Neural cell (in vitro differentiated cells): ENCODE results near the gene MICALL1. TPM values are rescaled to one million over a fixed set of nuclear protein-coding genes. Genes with fewer than 3 reads are reported as not detected.

ENCODE experiments used
- H2AFZ ChIP-seq: fragments of 200-600, 300-800 bp; sonication (generic), shearing (Covaris generic); 2 replicates; pipeline ENCODE4 v1.6.0; 2014; ENCODE audit warnings: low read depth, mild to moderate bottlenecking, antibody characterized with exemption, low read length, moderate library complexity
- H3F3A ChIP-seq: fragments of 200-600 bp; shearing (Covaris generic); 2 replicates; pipeline ENCODE4 v1.6.1; 2016; ENCODE audit warnings: mild to moderate bottlenecking, moderate library complexity, mixed read lengths, antibody characterized with exemption, low read length; ENCODE audit not compliant: insufficient read depth, poor library complexity, severe bottlenecking
- H3K27ac ChIP-seq: fragments of 200-600, 300-800 bp; sonication (generic), shearing (Covaris generic); 2 replicates; pipeline ENCODE4 v1.5.1; 2014; ENCODE audit warnings: mild to moderate bottlenecking, low read length, moderate library complexity
- H3K27me3 ChIP-seq: fragments of 300-800, 200-600 bp; sonication (generic), shearing (Covaris generic); 2 replicates; pipeline ENCODE4 v1.6.0; 2014; ENCODE audit warnings: mild to moderate bottlenecking, low read depth, low read length, moderate library complexity; ENCODE audit not compliant: insufficient read depth
- H3K36me3 ChIP-seq: fragments of 300-800, 200-600 bp; sonication (generic), shearing (Covaris generic); 2 replicates; pipeline ENCODE4 v1.5.1; 2014; ENCODE audit warnings: mild to moderate bottlenecking, antibody characterized with exemption, low read length, moderate library complexity; ENCODE audit not compliant: insufficient read depth
- H3K4me2 ChIP-seq: fragments of 300-800, 200-600 bp; sonication (generic), shearing (Covaris generic); 2 replicates; pipeline ENCODE4 v1.6.0; 2014; ENCODE audit warnings: mild to moderate bottlenecking, low read length
- H3K4me3 ChIP-seq: fragments of 300-800, 200-600 bp; sonication (generic), shearing (Covaris generic); 2 replicates; pipeline ENCODE4 v1.5.1; 2014; ENCODE audit warnings: mild to moderate bottlenecking, low read length, moderate library complexity
- H3K79me2 ChIP-seq: fragments of 200-600 bp; shearing (Covaris generic); replicated peaks from 2 replicates; pipeline ENCODE4 v1.6.0; 2014; ENCODE audit warnings: mild to moderate bottlenecking, low read length, moderate library complexity; ENCODE audit not compliant: insufficient read depth
- H3K9ac ChIP-seq: fragments of 300-800, 200-600 bp; sonication (generic), shearing (Covaris generic); 2 replicates; pipeline ENCODE4 v1.6.1; 2016; ENCODE audit warnings: mild to moderate bottlenecking, low read length, mixed read lengths
- H3K9me2 ChIP-seq: fragments of 200-600 bp; shearing (Covaris generic); 2 replicates; pipeline ENCODE4 v1.6.1; 2016; ENCODE audit warnings: mild to moderate bottlenecking, low read length, mixed read lengths; ENCODE audit not compliant: insufficient read depth
- H3K9me3 ChIP-seq: fragments of 200-600, 300-800 bp; sonication (generic), shearing (Covaris generic); 2 replicates; pipeline ENCODE4 v1.6.1; 2016; ENCODE audit warnings: mild to moderate bottlenecking, mixed run types, low read length, moderate library complexity, mixed read lengths
- H4K20me1 ChIP-seq: fragments of 200-600 bp; shearing (Covaris generic); 2 replicates; pipeline ENCODE4 v1.6.1; 2016; ENCODE audit warnings: mild to moderate bottlenecking, mixed run types; ENCODE audit not compliant: insufficient read depth
- CTCF ChIP-seq: fragments of 450-650 bp; IDR thresholded peaks from 2 replicates; pipeline ENCODE4 v1.5.1; 2014; ENCODE audit warnings: antibody characterized with exemption, mild to moderate bottlenecking, moderate library complexity; ENCODE audit not compliant: poor library complexity, severe bottlenecking
- EP300 ChIP-seq: fragments of 450-650 bp; conservative IDR thresholded peaks from 2 replicates; pipeline ENCODE4 v1.6.1; 2014; ENCODE audit warnings: antibody characterized with exemption, mild to moderate bottlenecking, moderate library complexity; ENCODE audit not compliant: poor library complexity, severe bottlenecking
- EZH2 ChIP-seq: fragments of 200-600, 300-800 bp; shearing (Covaris generic), sonication (generic); IDR thresholded peaks from 2 replicates; pipeline ENCODE4 v1.6.1; 2014; ENCODE audit warnings: antibody characterized with exemption, low read length, borderline replicate concordance, mild to moderate bottlenecking; ENCODE audit not compliant: insufficient read depth, poor library complexity, severe bottlenecking
- MXI1 ChIP-seq: fragments of 450-650 bp; conservative IDR thresholded peaks from 2 replicates; pipeline ENCODE4 v1.6.1; 2014; ENCODE audit warnings: antibody characterized with exemption, mild to moderate bottlenecking; ENCODE audit not compliant: poor library complexity, severe bottlenecking
- POLR2AphosphoS5 ChIP-seq: IDR thresholded peaks from 2 replicates; pipeline ENCODE4 v1.6.1; 2012
- RAD21 ChIP-seq: fragments of 450-650 bp; conservative IDR thresholded peaks from 2 replicates; pipeline ENCODE4 v1.6.1; 2014; ENCODE audit warnings: antibody characterized with exemption, mild to moderate bottlenecking, moderate library complexity
- REST ChIP-seq: IDR thresholded peaks from 2 replicates; pipeline ENCODE4 v1.6.1; 2012; ENCODE audit warnings: borderline replicate concordance
- SMC3 ChIP-seq: fragments of 450-650 bp; conservative IDR thresholded peaks from 2 replicates; pipeline ENCODE4 v1.6.1; 2014; ENCODE audit warnings: antibody characterized with exemption, mild to moderate bottlenecking, moderate library complexity; ENCODE audit not compliant: poor library complexity
- TAF1 ChIP-seq: IDR thresholded peaks from 2 replicates; pipeline ENCODE4 v1.6.1; 2012; ENCODE audit warnings: low read depth
- polyA plus RNA-seq: library from polyadenylated mRNA; depleted of rRNA; stranded (reverse); fragments of >200 nt; gene quantifications from 2 replicates; pipeline ENCODE4 v1.2.3, GENCODE V29; 2014

MICALL1 gene
- polyA plus RNA-seq, 1 donor from 2014 or later, result 11.4 TPM

- no peak overlapping the region for H3K4me2 ChIP-seq
- no peaks in the 10 kb centered on the region for H3K27me3 ChIP-seq
- no peaks in the 10 kb centered on the region for H3K9me2 ChIP-seq
- no peak overlapping the region for H2AFZ ChIP-seq
- H3K9ac ChIP-seq, result no peak overlapping the region
- no peak overlapping the region for H3K27ac ChIP-seq
- H3K4me3 ChIP-seq, result no peak overlapping the region
- H3K79me2 ChIP-seq, result no peaks in the 10 kb centered on the region
- H3K36me3 ChIP-seq, result no peaks in the 10 kb centered on the region
- TF ChIP-seq REST (no peak), EP300 (no peak), MXI1 (no peak), RAD21 (no peak), TAF1 (no peak), POLR2AphosphoS5 (no peak), SMC3 (no peak), CTCF (no peak), EZH2 (no peak)
- H3K9me3 ChIP-seq, result no peaks in the 10 kb centered on the region
- no peaks in the 10 kb centered on the region for H4K20me1 ChIP-seq
- no peaks in the 10 kb centered on the region for H3F3A ChIP-seq
Observed at GRCh38 chr22:37970864-37971263, 64.8 kb downstream of the MICALL1 start.

GRCh38 chr22:37971475-37972434, 65.7 kb downstream of the MICALL1 start:
- H3K9ac ChIP-seq, result no peak overlapping the region
- no peaks in the 10 kb centered on the region for H3K36me3 ChIP-seq
- H3K27ac ChIP-seq, result no peak overlapping the region

More at GRCh38 chr22:37971475-37972434, 65.7 kb downstream of the MICALL1 start:
- no peaks in the 10 kb centered on the region for H4K20me1 ChIP-seq
- H3K4me2 ChIP-seq, result no peak overlapping the region
- no peaks in the 10 kb centered on the region for H3K9me3 ChIP-seq
- H2AFZ ChIP-seq, result no peak overlapping the region
- H3K9me2 ChIP-seq, result no peaks in the 10 kb centered on the region
- no peaks in the 10 kb centered on the region for H3K79me2 ChIP-seq
- H3F3A ChIP-seq, result no peaks in the 10 kb centered on the region
- H3K4me3 ChIP-seq, result no peak overlapping the region
- TF ChIP-seq EZH2, result no peak
- no peak for TF ChIP-seq TAF1
- no peak for TF ChIP-seq EP300
- TF ChIP-seq SMC3, result no peak
- TF ChIP-seq CTCF, result no peak
- no peak for TF ChIP-seq POLR2AphosphoS5
- TF ChIP-seq RAD21, result no peak
- TF ChIP-seq MXI1, result no peak
- H3K27me3 ChIP-seq, result no peaks in the 10 kb centered on the region
